Calu3 (cell line): ENCODE results near the gene ELP6. TPM values are rescaled to one million over a fixed set of nuclear protein-coding genes. Genes with fewer than 3 reads are reported as not detected.

Experiments used
- BruUV-seq: library from RNA; stranded (reverse); fragments of 400-500 nt; replicated peaks from 2 replicates; lab custom pipeline; 2021; lab: Mats Ljungman, UMichigan
- CTCF ChIA-PET: fragments of 300-600 bp; sonication (Branson Sonifier 250); formaldehyde crosslinking; loops from one replicate; lab custom pipeline; 2022; ENCODE audit warnings: antibody characterized with exemption; lab: Charles Lee
- DNase-seq: peaks from one replicate; pipeline ENCODE4 v3.0.0; 2022
- H3K27ac Mint-ChIP-seq: one replicate; pipeline ENCODE4 v1.8.0; 2022; ENCODE audit warnings: mixed read lengths; ENCODE audit not compliant: unreplicated experiment
- H3K27me3 Mint-ChIP-seq: one replicate; pipeline ENCODE4 v1.8.0; 2022; ENCODE audit warnings: mixed read lengths; ENCODE audit not compliant: unreplicated experiment
- H3K36me3 Mint-ChIP-seq: one replicate; pipeline ENCODE4 v1.8.0; 2022; ENCODE audit warnings: mild to moderate bottlenecking, moderate library complexity, mixed read lengths; ENCODE audit not compliant: insufficient read depth, unreplicated experiment
- H3K4me1 Mint-ChIP-seq: one replicate; pipeline ENCODE4 v1.8.0; 2022; ENCODE audit warnings: mild to moderate bottlenecking, low read depth, mixed read lengths; ENCODE audit not compliant: unreplicated experiment
- H3K4me3 Mint-ChIP-seq: one replicate; pipeline ENCODE4 v1.8.0; 2022; ENCODE audit warnings: mild to moderate bottlenecking, low read depth, moderate library complexity, mixed read lengths; ENCODE audit not compliant: unreplicated experiment
- H3K9me3 Mint-ChIP-seq: one replicate; pipeline ENCODE4 v1.8.0; 2022; ENCODE audit warnings: low read depth, mixed read lengths; ENCODE audit not compliant: unreplicated experiment
- intact Hi-C: fragments of 100-400 bp; cut with micrococcal nuclease; formaldehyde crosslinking; loops from one replicate; pipeline ENCODE4 v1.10.0; 2022; ENCODE audit not compliant: unreplicated experiment
- total RNA-seq: library from RNA; stranded (reverse); gene quantifications from 2 replicates; pipeline ENCODE4 v1.2.3, GENCODE V29; 2022
- TF ChIP-seq, protein P1 (sequence below): fragments of 200-600 bp; IDR thresholded peaks from one replicate; pipeline ENCODE4 v1.8.0; 2022; ENCODE audit warnings: antibody characterized with exemption; ENCODE audit not compliant: unreplicated experiment

ELP6 gene
- total RNA-seq, 1 experiment from 2014 or later = 23.6 TPM

DNA sequence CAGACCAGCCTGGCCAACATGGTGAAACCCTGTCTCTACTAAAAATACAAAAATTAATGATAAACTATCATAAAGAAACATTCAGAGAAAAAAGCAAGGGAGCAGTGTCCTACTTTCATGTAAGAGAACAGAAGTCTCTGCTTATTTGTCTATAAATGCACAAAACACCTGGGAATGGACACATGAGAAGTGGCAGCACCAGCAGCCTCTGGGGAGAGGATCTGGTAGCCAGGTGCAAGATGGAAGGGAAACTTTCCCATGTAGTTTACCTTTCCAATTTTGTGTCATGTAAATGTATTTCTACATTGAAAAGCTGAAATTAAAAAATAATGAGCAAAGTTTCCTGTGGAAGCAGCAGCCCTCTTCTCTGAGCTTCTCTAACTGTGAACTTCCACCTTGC, 56.5 kb downstream of the ELP6 start:
- no peaks in the 10 kb centered on the region for H3K4me1 Mint-ChIP-seq
- H3K9me3 Mint-ChIP-seq = no peaks in the 10 kb centered on the region
- intact Hi-C loops = no loop called here
- H3K4me3 Mint-ChIP-seq = no peak overlapping the region
- peaks cover 4% of the 10 kb centered on the region for H3K36me3 Mint-ChIP-seq
- no peaks in the 10 kb centered on the region for H3K27me3 Mint-ChIP-seq
- no TSS peak for BruUV-seq
- DNase-seq = no peak
- CTCF ChIA-PET = interaction anchor here (0.8 kb wide), 1 partner anchor 14 kb away, joined by 3 read pairs; no protein-coding TSS in a partner anchor
- TF ChIP-seq, protein P1, sequence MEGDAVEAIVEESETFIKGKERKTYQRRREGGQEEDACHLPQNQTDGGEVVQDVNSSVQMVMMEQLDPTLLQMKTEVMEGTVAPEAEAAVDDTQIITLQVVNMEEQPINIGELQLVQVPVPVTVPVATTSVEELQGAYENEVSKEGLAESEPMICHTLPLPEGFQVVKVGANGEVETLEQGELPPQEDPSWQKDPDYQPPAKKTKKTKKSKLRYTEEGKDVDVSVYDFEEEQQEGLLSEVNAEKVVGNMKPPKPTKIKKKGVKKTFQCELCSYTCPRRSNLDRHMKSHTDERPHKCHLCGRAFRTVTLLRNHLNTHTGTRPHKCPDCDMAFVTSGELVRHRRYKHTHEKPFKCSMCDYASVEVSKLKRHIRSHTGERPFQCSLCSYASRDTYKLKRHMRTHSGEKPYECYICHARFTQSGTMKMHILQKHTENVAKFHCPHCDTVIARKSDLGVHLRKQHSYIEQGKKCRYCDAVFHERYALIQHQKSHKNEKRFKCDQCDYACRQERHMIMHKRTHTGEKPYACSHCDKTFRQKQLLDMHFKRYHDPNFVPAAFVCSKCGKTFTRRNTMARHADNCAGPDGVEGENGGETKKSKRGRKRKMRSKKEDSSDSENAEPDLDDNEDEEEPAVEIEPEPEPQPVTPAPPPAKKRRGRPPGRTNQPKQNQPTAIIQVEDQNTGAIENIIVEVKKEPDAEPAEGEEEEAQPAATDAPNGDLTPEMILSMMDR = no peak
- no peak overlapping the region for H3K27ac Mint-ChIP-seq

DNA sequence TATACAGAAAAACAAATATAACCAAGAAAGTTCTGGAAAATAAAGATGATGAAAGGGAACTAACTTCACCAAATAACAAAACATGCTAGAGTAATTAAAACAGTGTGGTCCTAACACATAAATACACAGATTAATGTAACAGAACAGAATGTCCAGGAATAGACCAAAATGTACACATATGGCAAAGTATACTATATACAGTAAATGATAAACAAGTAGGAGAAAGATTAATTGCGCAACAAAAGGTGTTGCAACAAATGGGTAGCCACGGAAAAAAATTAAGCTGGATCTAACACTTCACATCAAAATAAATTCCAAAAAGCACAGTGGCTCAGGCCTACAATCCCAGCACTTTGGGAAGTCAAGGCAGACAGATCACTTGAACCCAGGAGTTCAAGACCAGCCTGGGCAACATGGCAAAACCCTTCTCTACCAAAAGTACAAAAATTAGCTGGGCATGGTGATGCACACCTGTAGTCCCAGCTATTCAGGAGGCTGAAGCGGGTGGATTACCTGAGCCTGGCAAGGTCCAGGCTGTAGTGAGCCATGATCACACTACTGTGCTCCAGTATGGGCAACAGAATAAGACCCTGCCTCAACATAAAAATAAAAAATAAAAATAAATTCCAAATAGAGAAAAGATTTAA, 57.6 kb downstream of the ELP6 start:
- no peaks in the 10 kb centered on the region for H3K27me3 Mint-ChIP-seq
- no peaks in the 10 kb centered on the region for H3K4me1 Mint-ChIP-seq
- H3K9me3 Mint-ChIP-seq = peaks cover 2% of the 10 kb centered on the region
- no peak overlapping the region for H3K27ac Mint-ChIP-seq
- peaks cover 4% of the 10 kb centered on the region for H3K36me3 Mint-ChIP-seq
- DNase-seq = no peak
- no peak overlapping the region for H3K4me3 Mint-ChIP-seq
- TF ChIP-seq, protein P1 = no peak
- BruUV-seq = no TSS peak
- CTCF ChIA-PET = interaction anchor here (0.6 kb wide), 1 partner anchor 14 kb away, joined by 5 read pairs; no protein-coding TSS in a partner anchor
- intact Hi-C loops = no loop called here

DNA sequence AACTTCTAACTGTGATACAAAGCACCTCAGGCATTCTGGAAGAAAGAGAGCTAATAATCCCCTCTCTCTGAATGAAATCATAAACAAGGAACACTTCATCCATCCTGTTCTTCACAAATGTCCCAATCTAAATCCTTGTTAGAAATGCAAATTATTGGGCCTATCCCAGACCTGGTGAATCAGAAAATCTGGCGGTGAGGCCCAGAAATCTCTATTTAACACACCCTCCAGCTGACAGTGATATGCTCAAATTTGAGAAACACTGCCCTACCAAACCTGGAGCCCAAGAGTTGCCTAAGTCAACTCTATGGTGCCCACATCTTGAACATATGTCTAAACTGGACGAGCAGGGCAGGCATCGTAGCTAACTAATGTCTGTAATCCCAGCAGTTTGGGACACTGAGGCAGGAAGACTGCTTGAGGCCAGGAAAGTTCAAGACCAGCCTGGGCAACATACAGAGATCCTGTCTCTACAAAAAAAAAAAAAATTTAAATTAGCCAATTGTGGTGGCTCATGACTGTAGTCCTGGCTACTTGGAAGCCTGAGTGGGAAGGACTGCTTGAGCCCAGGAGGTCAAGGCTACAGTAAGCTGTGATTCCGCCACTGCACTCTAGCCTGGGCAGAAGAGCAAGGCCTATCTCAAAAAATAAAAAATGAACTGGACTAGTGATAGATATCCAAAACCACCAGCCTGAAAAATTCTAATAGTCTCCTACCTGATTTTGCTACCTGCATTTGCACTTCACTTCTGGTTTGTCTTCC, 60.9 kb downstream of the ELP6 start:
- CTCF ChIA-PET = no interaction called here
- Mint-ChIP-seq H3K4me3 (no peak overlapping the region), H3K27me3 (no peaks in the 10 kb centered on the region), H3K36me3 (peaks cover 4% of the 10 kb centered on the region), H3K9me3 (peaks cover 8% of the 10 kb centered on the region), H3K4me1 (no peaks in the 10 kb centered on the region), H3K27ac (no peak overlapping the region)
- intact Hi-C loops = no loop called here
- no TSS peak for BruUV-seq
- TF ChIP-seq, protein P1 = no peak
- DNase-seq = no peak

Other genes with a start within 250 kb of the ELP6 start
- gene KIF9, start 230.9 kb downstream of the ELP6 start, total RNA-seq = 8.9 and 10.0 TPM in 2 replicates
- 24.8 and 33.3 TPM in 2 replicates for gene KLHL18, start 230.8 kb downstream of the ELP6 start, total RNA-seq
- 49.7 and 57.6 TPM in 2 replicates for gene PTPN23, start 132.7 kb downstream of the ELP6 start, total RNA-seq
- gene SCAP, start 37.8 kb downstream of the ELP6 start, total RNA-seq = 67.6 and 74.2 TPM in 2 replicates
- 6.1 and 7.4 TPM in 2 replicates for gene CSPG5, start 65.2 kb upstream of the ELP6 start, total RNA-seq